Calu3 (cell line): Measurements from ENCODE around the gene DERA. TPM values are rescaled to one million over a fixed set of nuclear protein-coding genes. Genes with fewer than 3 reads are reported as not detected.
"Not testable (repeated sequence)": the region's sequence is repeated elsewhere in the genome, so short reads cannot be mapped to it uniquely, and the experiment has no call there.

Experiments used
- BruUV-seq: library from RNA; stranded (reverse); fragments of 400-500 nt; replicated peaks from 2 replicates; lab custom pipeline; 2021; lab: Mats Ljungman, UMichigan
- CTCF ChIA-PET: fragments of 300-600 bp; sonication (Branson Sonifier 250); formaldehyde crosslinking; loops from one replicate; lab custom pipeline; 2022; ENCODE audit warnings: antibody characterized with exemption; lab: Charles Lee
- DNase-seq: peaks from one replicate; pipeline ENCODE4 v3.0.0; 2022
- H3K27ac Mint-ChIP-seq: one replicate; pipeline ENCODE4 v1.8.0; 2022; ENCODE audit warnings: mixed read lengths; ENCODE audit not compliant: unreplicated experiment
- H3K27me3 Mint-ChIP-seq: one replicate; pipeline ENCODE4 v1.8.0; 2022; ENCODE audit warnings: mixed read lengths; ENCODE audit not compliant: unreplicated experiment
- H3K36me3 Mint-ChIP-seq: one replicate; pipeline ENCODE4 v1.8.0; 2022; ENCODE audit warnings: mild to moderate bottlenecking, moderate library complexity, mixed read lengths; ENCODE audit not compliant: insufficient read depth, unreplicated experiment
- H3K4me1 Mint-ChIP-seq: one replicate; pipeline ENCODE4 v1.8.0; 2022; ENCODE audit warnings: mild to moderate bottlenecking, low read depth, mixed read lengths; ENCODE audit not compliant: unreplicated experiment
- H3K4me3 Mint-ChIP-seq: one replicate; pipeline ENCODE4 v1.8.0; 2022; ENCODE audit warnings: mild to moderate bottlenecking, low read depth, moderate library complexity, mixed read lengths; ENCODE audit not compliant: unreplicated experiment
- H3K9me3 Mint-ChIP-seq: one replicate; pipeline ENCODE4 v1.8.0; 2022; ENCODE audit warnings: low read depth, mixed read lengths; ENCODE audit not compliant: unreplicated experiment
- CTCF ChIP-seq: fragments of 200-600 bp; IDR thresholded peaks from one replicate; pipeline ENCODE4 v1.8.0; 2022; ENCODE audit warnings: antibody characterized with exemption; ENCODE audit not compliant: unreplicated experiment
- intact Hi-C: fragments of 100-400 bp; cut with micrococcal nuclease; formaldehyde crosslinking; loops from one replicate; pipeline ENCODE4 v1.10.0; 2022; ENCODE audit not compliant: unreplicated experiment
- total RNA-seq: library from RNA; stranded (reverse); gene quantifications from 2 replicates; pipeline ENCODE4 v1.2.3, GENCODE V29; 2022

DERA gene
- total RNA-seq, 1 experiment from 2014 or later = 29.8 TPM

DNA sequence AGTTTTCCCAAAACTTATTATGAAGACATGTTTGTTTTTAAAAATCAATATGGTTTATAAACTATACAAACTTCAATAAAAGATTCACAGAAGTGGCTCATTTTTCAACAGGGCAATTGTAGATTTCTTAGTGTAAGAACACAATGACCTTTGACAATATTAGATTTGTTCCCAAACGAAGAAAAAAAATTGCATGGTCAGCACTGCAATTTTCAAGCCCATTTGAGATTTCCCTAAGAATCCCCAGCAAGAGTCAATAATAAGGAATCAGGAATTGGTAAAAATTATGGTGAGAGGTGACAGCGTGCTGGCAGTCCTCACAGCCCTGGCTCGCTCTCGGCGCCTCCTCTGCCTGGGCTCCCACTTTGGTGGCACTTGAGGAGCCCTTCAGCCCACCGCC is 145.8 kb downstream of the DERA start:
- Mint-ChIP-seq H3K36me3 (no peaks in the 10 kb centered on the region), H3K4me3 (no peak overlapping the region), H3K9me3 (no peaks in the 10 kb centered on the region), H3K27ac (no peak overlapping the region), H3K4me1 (no peaks in the 10 kb centered on the region), H3K27me3 (no peaks in the 10 kb centered on the region)
- no peak for TF ChIP-seq CTCF
- intact Hi-C loops = no loop called here
- CTCF ChIA-PET = no interaction called here
- no peak for DNase-seq
- no TSS peak for BruUV-seq

DNA sequence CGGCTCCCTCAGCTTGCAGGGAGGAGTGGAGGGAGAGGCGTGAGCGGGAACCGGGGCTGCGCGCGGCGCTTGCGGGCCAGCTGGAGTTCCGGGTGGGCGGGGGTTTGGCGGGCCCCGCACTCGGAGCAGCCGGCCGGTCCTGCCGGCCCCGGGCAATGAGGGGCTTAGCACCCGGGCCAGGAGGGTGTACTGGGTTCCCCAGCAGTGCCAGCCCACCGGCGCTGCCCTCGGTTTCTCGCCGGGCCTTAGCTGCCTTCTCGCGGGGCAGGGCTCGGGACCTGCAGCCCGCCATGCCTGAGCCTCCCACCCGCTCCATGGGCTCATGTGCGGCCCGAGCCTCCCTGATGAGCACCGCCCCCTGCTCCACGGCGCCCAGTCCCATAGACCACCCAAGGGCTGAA is 146.2 kb downstream of the DERA start:
- BruUV-seq, intact Hi-C loops, CTCF ChIA-PET, H3K27me3 Mint-ChIP-seq, H3K4me1 Mint-ChIP-seq, H3K36me3 Mint-ChIP-seq, H3K4me3 Mint-ChIP-seq, DNase-seq, H3K27ac Mint-ChIP-seq, H3K9me3 Mint-ChIP-seq: not testable (repeated sequence)

- DNase-seq = no peak
- BruUV-seq = no TSS peak
- no peaks in the 10 kb centered on the region for H3K36me3 Mint-ChIP-seq
These were observed 151.5 kb downstream of the DERA start for GRCh38 chr12:16062611-16063010.

GRCh38 chr12:16063726-16064125 is 152.6 kb downstream of the DERA start:
- H3K4me3 Mint-ChIP-seq = no peak overlapping the region
- no TSS peak for BruUV-seq
- H3K4me1 Mint-ChIP-seq = no peaks in the 10 kb centered on the region
- CTCF ChIA-PET = no interaction called here
- no peaks in the 10 kb centered on the region for H3K27me3 Mint-ChIP-seq
- no peaks in the 10 kb centered on the region for H3K9me3 Mint-ChIP-seq
- no peaks in the 10 kb centered on the region for H3K36me3 Mint-ChIP-seq
- TF ChIP-seq CTCF = no peak
- no peak overlapping the region for H3K27ac Mint-ChIP-seq
- no peak for DNase-seq
- intact Hi-C loops = no loop called here

More at GRCh38 chr12:16062611-16063010, 151.5 kb downstream of the DERA start:
- TF ChIP-seq CTCF = no peak
- intact Hi-C loops = no loop called here
- Mint-ChIP-seq H3K27ac (no peak overlapping the region), H3K4me3 (no peak overlapping the region), H3K4me1 (no peaks in the 10 kb centered on the region), H3K27me3 (no peaks in the 10 kb centered on the region), H3K9me3 (no peaks in the 10 kb centered on the region)
- CTCF ChIA-PET = interaction anchor here (1.2 kb wide), 1 partner anchor 17 kb away, joined by 3 read pairs; no protein-coding TSS in a partner anchor

DNA sequence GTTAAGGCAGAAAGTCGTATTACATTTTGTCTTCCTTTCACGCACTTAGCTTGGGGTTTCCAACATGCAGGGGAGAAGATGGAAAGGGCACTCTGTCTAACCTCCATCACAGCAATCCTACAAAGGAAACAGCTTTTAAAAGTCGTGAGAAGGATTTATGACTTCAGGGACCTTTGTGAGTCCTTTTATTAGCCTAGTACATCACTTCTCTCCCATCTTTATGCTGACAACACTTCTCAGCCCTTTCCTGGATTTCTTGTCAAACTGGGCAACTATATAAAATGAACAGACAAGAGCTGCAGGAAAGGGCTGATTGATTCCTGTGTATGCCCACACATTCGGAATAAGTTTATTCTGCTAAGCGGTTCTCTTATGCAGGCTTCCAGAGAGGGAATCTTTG is 159.0 kb downstream of the DERA start:
- Mint-ChIP-seq H3K36me3 (no peaks in the 10 kb centered on the region), H3K9me3 (no peaks in the 10 kb centered on the region), H3K27ac (no peak overlapping the region), H3K27me3 (no peaks in the 10 kb centered on the region), H3K4me3 (no peak overlapping the region), H3K4me1 (no peaks in the 10 kb centered on the region)
- CTCF ChIA-PET = interaction anchor here (0.5 kb wide), 1 partner anchor 16 kb away, joined by 4 read pairs; no protein-coding TSS in a partner anchor
- intact Hi-C loops = no loop called here
- DNase-seq = no peak
- no peak for TF ChIP-seq CTCF
- BruUV-seq = no TSS peak
